Measurements from ENCODE around the gene ITGA4.

The ITGA4 gene

GRCh38 chr2:181484851-181485637 is 27.9 kb downstream of the ITGA4 start:
- peaks cover 97% of the 10 kb centered on the region for H3K36me3 ChIP-seq

GRCh38 chr2:181485638-181485946 is 28.4 kb downstream of the ITGA4 start:
- Histone ChIP-seq H4K20me1 (peaks cover 98% of the 10 kb centered on the region), H3K4me2 (no peak overlapping the region), H3K9me3 (no peaks in the 10 kb centered on the region), H3K36me3 (peaks cover 97% of the 10 kb centered on the region), H3K4me3 (no peak overlapping the region), H3K9ac (no peak overlapping the region), H3K4me1 (no peaks in the 10 kb centered on the region), H3K27ac (no peak overlapping the region), H3K27me3 (no peaks in the 10 kb centered on the region)
- no peak for TF ChIP-seq Cebpa-rat (IDR thresholded peaks at IDR 0.05)

More at GRCh38 chr2:181484851-181485637, 27.9 kb downstream of the ITGA4 start:
- Histone ChIP-seq H3K27me3 (no peaks in the 10 kb centered on the region), H3K27ac (no peak overlapping the region), H3K9ac (no peak overlapping the region), H3K4me1 (no peaks in the 10 kb centered on the region), H3K9me3 (no peaks in the 10 kb centered on the region), H3K4me2 (no peak overlapping the region), H4K20me1 (peaks cover 98% of the 10 kb centered on the region), H3K4me3 (no peak overlapping the region)
- no peak for TF ChIP-seq Cebpa-rat (IDR thresholded peaks at IDR 0.05)

- Histone ChIP-seq H3K4me3 (no peak overlapping the region), H3K4me1 (no peaks in the 10 kb centered on the region), H3K36me3 (peaks cover 89% of the 10 kb centered on the region)
These were observed 42.0 kb downstream of the ITGA4 start for GRCh38 chr2:181499231-181499630.

GRCh38 chr2:181500201-181500600 is 43.0 kb downstream of the ITGA4 start:
- H3K4me1 ChIP-seq = no peaks in the 10 kb centered on the region
- H3K9ac ChIP-seq = no peak overlapping the region
- H3K9me3 ChIP-seq = no peaks in the 10 kb centered on the region
- H3K27ac ChIP-seq = no peak overlapping the region
- no peak for TF ChIP-seq Cebpa-rat (IDR thresholded peaks at IDR 0.05)
- H3K27me3 ChIP-seq = no peaks in the 10 kb centered on the region
- peaks cover 87% of the 10 kb centered on the region for H4K20me1 ChIP-seq
- no peak overlapping the region for H3K4me3 ChIP-seq
- H3K36me3 ChIP-seq = peaks cover 92% of the 10 kb centered on the region
- H3K4me2 ChIP-seq = no peak overlapping the region

More at GRCh38 chr2:181499231-181499630, 42.0 kb downstream of the ITGA4 start:
- Histone ChIP-seq H3K9me3 (no peaks in the 10 kb centered on the region), H4K20me1 (peaks cover 87% of the 10 kb centered on the region), H3K27me3 (no peaks in the 10 kb centered on the region), H3K27ac (no peak overlapping the region), H3K4me2 (no peak overlapping the region), H3K9ac (no peak overlapping the region)
- no peak for TF ChIP-seq Cebpa-rat (IDR thresholded peaks at IDR 0.05)

- peaks cover 92% of the 10 kb centered on the region for H3K36me3 ChIP-seq
These were observed 58.5 kb downstream of the ITGA4 start for GRCh38 chr2:181515719-181516118.

GRCh38 chr2:181516992-181517391 is 59.8 kb downstream of the ITGA4 start:
- Histone ChIP-seq H3K4me1 (no peaks in the 10 kb centered on the region), H3K36me3 (peaks cover 87% of the 10 kb centered on the region), H3K27ac (no peak overlapping the region), H4K20me1 (peaks cover 72% of the 10 kb centered on the region), H3K9me3 (no peaks in the 10 kb centered on the region), H3K27me3 (no peaks in the 10 kb centered on the region), H3K9ac (no peak overlapping the region), H3K4me2 (no peak overlapping the region), H3K4me3 (no peak overlapping the region)
- no peak for TF ChIP-seq Cebpa-rat (IDR thresholded peaks at IDR 0.05)

More at GRCh38 chr2:181515719-181516118, 58.5 kb downstream of the ITGA4 start:
- no peak overlapping the region for H3K4me3 ChIP-seq
- no peak for TF ChIP-seq Cebpa-rat (IDR thresholded peaks at IDR 0.05)
- no peak overlapping the region for H3K4me2 ChIP-seq
- no peak overlapping the region for H3K9ac ChIP-seq
- H4K20me1 ChIP-seq = peaks cover 77% of the 10 kb centered on the region
- no peaks in the 10 kb centered on the region for H3K27me3 ChIP-seq
- no peaks in the 10 kb centered on the region for H3K4me1 ChIP-seq
- H3K27ac ChIP-seq = no peak overlapping the region
- no peaks in the 10 kb centered on the region for H3K9me3 ChIP-seq

- Histone ChIP-seq H3K36me3 (peaks cover 87% of the 10 kb centered on the region), H3K4me3 (no peak overlapping the region), H4K20me1 (peaks cover 71% of the 10 kb centered on the region), H3K9ac (no peak overlapping the region), H3K27me3 (no peaks in the 10 kb centered on the region), H3K4me1 (no peaks in the 10 kb centered on the region), H3K4me2 (no peak overlapping the region), H3K9me3 (no peaks in the 10 kb centered on the region), H3K27ac (no peak overlapping the region)
- no peak for TF ChIP-seq Cebpa-rat (IDR thresholded peaks at IDR 0.05)
These were observed 60.6 kb downstream of the ITGA4 start for GRCh38 chr2:181517685-181518301.

- H3K4me2 ChIP-seq = no peak overlapping the region
- no peaks in the 10 kb centered on the region for H3K9me3 ChIP-seq
- TF ChIP-seq Cebpa-rat (IDR thresholded peaks at IDR 0.05) = no peak
- H3K4me1 ChIP-seq = no peaks in the 10 kb centered on the region
- no peak overlapping the region for H3K27ac ChIP-seq
- H3K9ac ChIP-seq = no peak overlapping the region
- H3K36me3 ChIP-seq = peaks cover 83% of the 10 kb centered on the region
- H3K4me3 ChIP-seq = no peak overlapping the region
- no peaks in the 10 kb centered on the region for H3K27me3 ChIP-seq
- peaks cover 62% of the 10 kb centered on the region for H4K20me1 ChIP-seq
These were observed 63.1 kb downstream of the ITGA4 start for GRCh38 chr2:181520253-181520652.

- Histone ChIP-seq H3K36me3 (peaks cover 85% of the 10 kb centered on the region), H3K4me3 (no peak overlapping the region), H4K20me1 (peaks cover 62% of the 10 kb centered on the region), H3K9ac (no peak overlapping the region), H3K27ac (no peak overlapping the region), H3K4me1 (no peaks in the 10 kb centered on the region), H3K27me3 (no peaks in the 10 kb centered on the region), H3K9me3 (no peaks in the 10 kb centered on the region), H3K4me2 (no peak overlapping the region)
- TF ChIP-seq Cebpa-rat (IDR thresholded peaks at IDR 0.05) = no peak
These were observed 66.6 kb downstream of the ITGA4 start for GRCh38 chr2:181523756-181524155.

GRCh38 chr2:181526014-181526413 is 68.8 kb downstream of the ITGA4 start:
- Histone ChIP-seq H3K4me2 (no peak overlapping the region), H3K4me1 (no peaks in the 10 kb centered on the region), H3K9ac (no peak overlapping the region), H3K27ac (no peak overlapping the region), H3K4me3 (no peak overlapping the region), H3K27me3 (no peaks in the 10 kb centered on the region), H3K36me3 (peaks cover 94% of the 10 kb centered on the region), H3K9me3 (no peaks in the 10 kb centered on the region), H4K20me1 (peaks cover 76% of the 10 kb centered on the region)
- TF ChIP-seq Cebpa-rat (IDR thresholded peaks at IDR 0.05) = no peak
